Measurements from ENCODE around the gene TMEM89. TPM values are rescaled to one million over a fixed set of nuclear protein-coding genes. Genes with fewer than 3 reads are reported as not detected.
A peak's percentile ranks its signal among the peaks of the same experiment; 100 is the strongest.

Gene TMEM89, protein sequence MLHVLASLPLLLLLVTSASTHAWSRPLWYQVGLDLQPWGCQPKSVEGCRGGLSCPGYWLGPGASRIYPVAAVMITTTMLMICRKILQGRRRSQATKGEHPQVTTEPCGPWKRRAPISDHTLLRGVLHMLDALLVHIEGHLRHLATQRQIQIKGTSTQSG
- total RNA-seq (2021; fragmentation: NEBNext Ultra II Directional; extraction: Animal tissue kit (Norgen Biotek cat#: 25700)) = under 1 TPM in 1 of 6 experiments, not detected in 5; 0.25 TPM
- long read RNA-seq = 0 reads

DNA sequence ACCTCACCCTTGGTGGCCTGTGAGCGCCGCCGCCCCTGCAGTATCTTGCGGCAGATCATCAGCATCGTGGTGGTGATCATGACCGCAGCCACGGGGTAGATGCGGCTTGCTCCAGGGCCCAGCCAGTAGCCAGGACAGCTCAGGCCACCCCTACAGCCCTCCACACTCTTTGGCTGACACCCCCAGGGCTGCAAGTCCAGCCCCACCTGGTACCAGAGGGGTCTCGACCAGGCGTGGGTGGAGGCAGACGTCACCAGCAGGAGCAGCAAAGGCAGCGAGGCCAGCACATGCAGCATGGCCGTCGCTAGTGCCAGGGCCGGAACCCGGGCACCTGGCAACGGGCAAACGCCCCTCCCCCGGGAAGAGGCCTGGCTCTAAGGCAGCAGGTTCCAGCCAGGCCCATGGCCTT, at the start of gene TMEM89:
TMEM89 (minus strand) TSS at position 309 of the 409 bp plus-strand sequence; CDS start at position 296, 13 bp downstream.
- TF ChIP-seq, protein P1, sequence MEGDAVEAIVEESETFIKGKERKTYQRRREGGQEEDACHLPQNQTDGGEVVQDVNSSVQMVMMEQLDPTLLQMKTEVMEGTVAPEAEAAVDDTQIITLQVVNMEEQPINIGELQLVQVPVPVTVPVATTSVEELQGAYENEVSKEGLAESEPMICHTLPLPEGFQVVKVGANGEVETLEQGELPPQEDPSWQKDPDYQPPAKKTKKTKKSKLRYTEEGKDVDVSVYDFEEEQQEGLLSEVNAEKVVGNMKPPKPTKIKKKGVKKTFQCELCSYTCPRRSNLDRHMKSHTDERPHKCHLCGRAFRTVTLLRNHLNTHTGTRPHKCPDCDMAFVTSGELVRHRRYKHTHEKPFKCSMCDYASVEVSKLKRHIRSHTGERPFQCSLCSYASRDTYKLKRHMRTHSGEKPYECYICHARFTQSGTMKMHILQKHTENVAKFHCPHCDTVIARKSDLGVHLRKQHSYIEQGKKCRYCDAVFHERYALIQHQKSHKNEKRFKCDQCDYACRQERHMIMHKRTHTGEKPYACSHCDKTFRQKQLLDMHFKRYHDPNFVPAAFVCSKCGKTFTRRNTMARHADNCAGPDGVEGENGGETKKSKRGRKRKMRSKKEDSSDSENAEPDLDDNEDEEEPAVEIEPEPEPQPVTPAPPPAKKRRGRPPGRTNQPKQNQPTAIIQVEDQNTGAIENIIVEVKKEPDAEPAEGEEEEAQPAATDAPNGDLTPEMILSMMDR (IDR thresholded peaks at IDR 0.05) = no peak
- H3K4me1 Mint-ChIP-seq (ENCODE audit: low read depth) = peaks cover 10% of the 10 kb centered on the region
- peaks cover 2% of the 10 kb centered on the region; the same call in 1 of the 2 replicates for H3K27me3 Mint-ChIP-seq (ENCODE audit: insufficient read depth)
- H3K4me3 Mint-ChIP-seq = no peak within 1 kb of the TSS
- H3K36me3 Mint-ChIP-seq (ENCODE audit: low read depth) = peaks cover 23% of the 10 kb centered on the region; the same call in 1 of the 2 replicates
- H3K27ac Mint-ChIP-seq = no peak within 1 kb of the TSS
- no peak for DNase-seq
- peaks cover 19% of the 10 kb centered on the region for H3K9me3 Mint-ChIP-seq

DNA sequence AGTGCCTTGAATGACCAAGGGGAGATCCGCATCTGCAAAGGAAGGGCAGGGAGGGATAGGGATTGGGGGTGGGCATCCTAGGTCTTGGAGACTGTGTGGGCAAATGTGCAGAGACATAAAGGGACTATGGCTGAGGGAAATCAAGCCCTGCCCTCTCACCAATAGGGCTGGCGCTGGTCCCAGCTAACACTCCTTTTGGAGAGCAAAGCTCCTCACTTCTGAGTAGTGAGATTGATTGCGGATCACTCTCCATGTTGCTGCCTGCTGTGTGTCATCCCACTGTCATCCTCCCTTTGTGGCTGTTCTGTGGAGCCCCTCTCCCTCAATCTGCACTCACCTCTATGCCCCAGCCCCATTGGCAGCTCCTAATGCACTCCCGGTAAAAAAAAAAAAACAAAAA, 43.4 kb upstream of the TMEM89 start:
- H3K4me3 Mint-ChIP-seq = no peak overlapping the region
- TF ChIP-seq, protein P1 (IDR thresholded peaks at IDR 0.05) = no peak
- H3K27ac Mint-ChIP-seq = no peak overlapping the region
- H3K36me3 Mint-ChIP-seq (ENCODE audit: low read depth) = peaks cover 17% of the 10 kb centered on the region; the same call in 1 of the 2 replicates
- peaks cover 17% of the 10 kb centered on the region for H3K4me1 Mint-ChIP-seq (ENCODE audit: low read depth)
- DNase-seq = no peak
- H3K27me3 Mint-ChIP-seq (ENCODE audit: insufficient read depth) = peaks cover 8% of the 10 kb centered on the region
- peaks cover under 1% of the 10 kb centered on the region for H3K9me3 Mint-ChIP-seq

DNA sequence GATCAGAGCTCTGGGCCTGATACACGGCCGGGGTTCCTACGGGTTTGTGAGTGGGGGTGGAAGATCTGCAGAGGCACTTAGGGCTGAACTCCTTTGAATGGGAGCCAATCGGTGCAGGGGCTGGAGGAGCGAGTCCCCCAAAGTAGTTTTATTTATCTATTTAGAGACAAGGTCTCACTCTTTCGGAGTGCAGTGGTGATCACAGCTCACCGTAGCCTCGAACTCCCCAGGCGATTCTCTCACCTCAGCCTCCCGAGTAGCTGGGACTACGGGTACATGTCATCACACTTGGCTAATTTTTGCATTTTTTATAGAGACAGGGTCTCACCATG, 42.7 kb upstream of the TMEM89 start:
- Mint-ChIP-seq H3K4me1 (ENCODE audit: low read depth) (peaks cover 17% of the 10 kb centered on the region), H3K27me3 (ENCODE audit: insufficient read depth) (peaks cover 8% of the 10 kb centered on the region), H3K36me3 (ENCODE audit: low read depth) (peaks cover 18% of the 10 kb centered on the region; the same call in 1 of the 2 replicates), H3K9me3 (peaks cover 3% of the 10 kb centered on the region), H3K4me3 (peak overlapping the region; percentile 88), H3K27ac (peak overlapping the region; percentile 99)
- no peak for DNase-seq
- TF ChIP-seq, protein P1 (IDR thresholded peaks at IDR 0.05) = peak; percentile 41

DNA sequence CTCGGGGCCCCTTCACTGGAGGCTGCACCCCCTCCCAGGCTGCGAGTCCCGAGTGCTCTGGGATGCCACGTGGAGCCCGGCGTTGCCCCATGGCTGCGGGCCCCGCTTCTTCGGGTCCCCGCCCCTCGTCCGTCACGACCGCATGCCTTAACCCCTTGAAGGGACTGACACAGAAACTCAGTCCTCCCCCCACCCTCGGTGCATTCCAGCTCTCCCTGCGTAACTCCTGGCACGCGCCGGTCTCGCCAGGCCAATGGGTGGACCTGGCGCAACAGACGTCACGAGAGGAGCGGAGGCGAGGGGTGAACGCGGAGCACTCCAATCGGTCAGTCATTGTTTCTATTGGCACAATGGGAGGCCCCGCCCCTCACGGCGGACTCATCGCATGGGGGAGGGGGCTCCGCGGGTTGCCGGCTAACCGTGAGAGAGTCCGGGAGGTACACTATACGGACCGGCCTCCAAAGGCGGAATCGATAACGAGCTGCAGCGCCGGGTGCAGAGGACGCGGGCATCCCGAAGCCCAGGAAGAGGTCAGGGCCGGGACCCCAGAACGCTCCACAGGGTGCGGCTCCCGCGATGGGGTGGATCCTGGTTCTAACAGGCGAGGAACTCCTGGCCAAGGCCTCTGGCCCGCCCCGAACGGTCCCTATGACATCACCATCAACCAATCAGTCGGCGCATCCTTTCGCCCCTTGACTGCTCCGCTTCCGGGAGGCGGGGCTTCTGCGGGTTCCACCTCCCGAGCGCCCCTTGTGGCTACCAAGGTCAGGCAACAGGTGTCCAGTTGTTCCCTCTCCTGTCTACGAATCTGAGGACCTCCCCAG, 42.1 kb upstream of the TMEM89 start:
- Mint-ChIP-seq H3K4me1 (ENCODE audit: low read depth) (peaks cover 17% of the 10 kb centered on the region), H3K27me3 (ENCODE audit: insufficient read depth) (peaks cover 11% of the 10 kb centered on the region), H3K4me3 (peak overlapping the region; percentile 88), H3K9me3 (peaks cover 3% of the 10 kb centered on the region), H3K36me3 (ENCODE audit: low read depth) (peaks cover 24% of the 10 kb centered on the region; the same call in 1 of the 2 replicates), H3K27ac (peak overlapping the region; percentile 99)
- TF ChIP-seq, protein P1 (IDR thresholded peaks at IDR 0.05) = peak; percentile 88
- peak; percentile 99 for DNase-seq

DNA sequence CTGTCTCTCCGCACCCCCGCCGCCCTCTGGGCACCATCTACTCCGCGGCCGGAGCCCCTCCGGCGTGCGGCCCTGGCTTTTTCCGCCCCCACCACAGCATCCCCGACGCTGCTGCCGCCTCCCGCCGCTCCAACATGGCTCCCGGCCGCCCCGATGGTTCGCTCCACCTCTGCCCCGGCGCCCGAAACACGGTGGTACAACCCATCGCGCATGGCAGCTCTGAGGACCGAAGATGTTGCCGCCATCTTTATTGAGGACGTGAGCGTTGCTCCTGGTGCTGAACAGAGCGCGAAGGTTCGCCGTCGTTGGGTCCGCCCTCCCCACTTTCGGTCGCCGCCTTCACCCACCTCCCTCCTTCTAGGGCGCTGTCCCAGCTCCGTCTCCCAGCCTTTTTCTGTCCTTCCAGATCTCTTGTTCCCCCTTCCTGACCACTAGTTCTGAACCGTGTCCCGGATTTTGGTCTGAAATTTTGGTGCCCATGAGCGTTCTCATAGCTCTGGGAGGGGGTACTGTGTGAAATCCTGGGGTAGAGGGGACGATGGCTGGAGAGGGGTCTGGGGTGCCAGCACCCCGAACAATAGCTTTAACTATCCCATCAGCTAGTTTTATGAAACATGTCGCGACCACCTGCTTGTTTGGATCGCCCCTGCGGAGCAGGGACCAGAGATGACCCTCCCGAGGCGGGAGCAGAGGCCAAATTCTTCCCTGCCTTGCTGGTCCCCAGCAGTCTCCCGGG, 41.4 kb upstream of the TMEM89 start, which contains the start of gene CELSR3:
CELSR3 (minus strand) TSS at position 134 of the 736 bp plus-strand sequence. CDS start 252 bp downstream, outside the sequence.
- Mint-ChIP-seq H3K27me3 (ENCODE audit: insufficient read depth) (peaks cover 11% of the 10 kb centered on the region), H3K4me3 (peak within 1 kb of the TSS; percentile 88), H3K4me1 (ENCODE audit: low read depth) (peaks cover 17% of the 10 kb centered on the region), H3K36me3 (ENCODE audit: low read depth) (peaks cover 26% of the 10 kb centered on the region; the same call in 1 of the 2 replicates), H3K27ac (peak within 1 kb of the TSS; percentile 99), H3K9me3 (peaks cover 3% of the 10 kb centered on the region)
- TF ChIP-seq, protein P1 (IDR thresholded peaks at IDR 0.05) = no peak
- DNase-seq = peak; percentile 89

All from HFFc6 (cell line).